Measurements from ENCODE around the gene IMMP2L. TPM values are rescaled to one million over a fixed set of nuclear protein-coding genes. Genes with fewer than 3 reads are reported as not detected.

IMMP2L gene
- total and polyA plus RNA-seq, 2 of the 8 experiments (the other 6 are each of a cell fraction or from before 2014, with no cell fraction given), result 2.3 to 10.1 TPM

GRCh38 chr7:111083413-111083812, 478.9 kb downstream of the IMMP2L start:
- Histone ChIP-seq H3K4ac (replicated peaks; ENCODE audit: insufficient read length, low read depth, low read length) (no peak overlapping the region), H4K8ac (ENCODE audit: extremely low read depth, insufficient read depth, low read length) (no peak overlapping the region), H2BK15ac (ENCODE audit: low read length) (no peak overlapping the region), H2BK20ac (ENCODE audit: low read length) (no peak overlapping the region), H3K23me2 (ENCODE audit: low read depth, low read length) (no peaks in the 10 kb centered on the region), H3K36me3 (ENCODE audit: control insufficient read depth in 2 of 4, insufficient read depth in 4 of 4, low read length in 3 of 4) (no peaks in the 10 kb centered on the region), H4K20me1 (replicated peaks in 1 of 2; ENCODE audit: control insufficient read depth in 1 of 2, insufficient read depth in 2 of 2, low read length in 2 of 2) (no peaks in the 10 kb centered on the region), H3K27ac (ENCODE audit: low read depth, low read length) (no peak overlapping the region), H3K4me2 (ENCODE audit: insufficient read depth in 1 of 2, low read depth in 2 of 2, low read length in 2 of 2) (no peak overlapping the region), H2BK12ac (ENCODE audit: low read depth, low read length) (no peak overlapping the region), H2AK5ac (ENCODE audit: low read depth, low read length) (no peak overlapping the region), H2BK120ac (replicated peaks; ENCODE audit: low read depth, low read length) (no peak overlapping the region), H3K9me3 (ENCODE audit: insufficient read depth in 2 of 2, low read depth in 1 of 2, low read length in 1 of 2) (no peaks in the 10 kb centered on the region), H3K23ac (ENCODE audit: insufficient read length) (no peak overlapping the region), H3K4me1 (replicated peaks in 1 of 4; ENCODE audit: control insufficient read depth in 3 of 4, insufficient read depth in 4 of 4, low read length in 3 of 4) (peaks cover 0 to 9% (median 1%) of the 10 kb centered on the region in 4 experiments; a peak in 1 of 7 replicates), H3K18ac (ENCODE audit: extremely low read depth, low read length) (no peak overlapping the region), H4K5ac (ENCODE audit: insufficient read length, low read depth, low read length) (no peak overlapping the region), H3K9ac (replicated peaks in 1 of 4; ENCODE audit: extremely low read depth in 1 of 4, low read depth in 3 of 4, low read length in 3 of 4) (no peak overlapping the region), H3K79me1 (ENCODE audit: low read depth, low read length) (no peaks in the 10 kb centered on the region), H2BK5ac (ENCODE audit: low read depth, low read length) (no peak overlapping the region), H2AFZ (ENCODE audit: low read length) (no peak overlapping the region), H3K79me2 (ENCODE audit: control insufficient read depth in 1 of 2, insufficient read depth in 2 of 2, low read length in 2 of 2) (no peaks in the 10 kb centered on the region), H3K56ac (replicated peaks; ENCODE audit: insufficient read length, low read depth, low read length) (no peak overlapping the region), H4K91ac (replicated peaks; ENCODE audit: insufficient read length, low read length) (no peak overlapping the region), H3K27me3 (replicated peaks in 1 of 4; ENCODE audit: control insufficient read depth in 3 of 4, extremely low read depth in 1 of 4, insufficient read depth in 3 of 4, low read length in 3 of 4) (no peaks in the 10 kb centered on the region), H3K14ac (ENCODE audit: insufficient read length) (no peak overlapping the region), H3K4me3 (ENCODE audit: extremely low read depth in 1 of 4, insufficient read depth in 2 of 4, low read depth in 3 of 4, low read length in 4 of 4) (no peak overlapping the region)
- DNase-seq (ENCODE audit: low read depth in 1 of 2, low spot score in 2 of 2), result no peak
- no peak for FAIRE-seq
- POLR2A ChIA-PET (ENCODE audit: partially characterized antibody), result no interaction called here
- TF ChIP-seq ASH2L (IDR thresholded peaks at IDR 0.05; ENCODE audit: low read length), result no peak
- TF ChIP-seq NRF1 (IDR thresholded peaks at IDR 0.05; ENCODE audit: low read depth, low read length), result no peak
- no peak for TF ChIP-seq TEAD4 (IDR thresholded peaks at IDR 0.05; ENCODE audit: low read depth, low read length)
- no peak for TF ChIP-seq SIN3A (conservative IDR thresholded peaks at IDR 0.05 in 1 of 2, IDR thresholded peaks at IDR 0.05 in 1 of 2; ENCODE audit: low read depth in 1 of 2, low read length in 2 of 2)
- WGBS, 2 experiments (ENCODE audit: extremely low coverage in 1 of 2, insufficient coverage in 1 of 2, insufficient read length in 1 of 2, insufficient replicate concordance in 2 of 2, low coverage in 1 of 2, low lambda C conversion rate in 2 of 2, missing lambda C conversion rate in 1 of 2), result 82% methylated on average over 5 of the region's 5 CpGs; no CpG with 5 or more reads in 1 of the 2 experiments
- CTCF ChIA-PET (ENCODE audit: partially characterized antibody), result interaction anchor here (0.6 to 1.3 kb wide), 2 partner anchors 9 to 11 kb away, joined by 3 to 8 read pairs; no protein-coding TSS in a partner anchor

All from H1 (cell line).